ENCODE measurements around the gene SAPCD2. TPM values are rescaled to one million over a fixed set of nuclear protein-coding genes. Genes with fewer than 3 reads are reported as not detected.

The SAPCD2 gene
- total and polyA plus RNA-seq, 2 of the 8 experiments (the other 6 are each of a cell fraction or from before 2014, with no cell fraction given) = 12.7 to 32.1 TPM

DNA sequence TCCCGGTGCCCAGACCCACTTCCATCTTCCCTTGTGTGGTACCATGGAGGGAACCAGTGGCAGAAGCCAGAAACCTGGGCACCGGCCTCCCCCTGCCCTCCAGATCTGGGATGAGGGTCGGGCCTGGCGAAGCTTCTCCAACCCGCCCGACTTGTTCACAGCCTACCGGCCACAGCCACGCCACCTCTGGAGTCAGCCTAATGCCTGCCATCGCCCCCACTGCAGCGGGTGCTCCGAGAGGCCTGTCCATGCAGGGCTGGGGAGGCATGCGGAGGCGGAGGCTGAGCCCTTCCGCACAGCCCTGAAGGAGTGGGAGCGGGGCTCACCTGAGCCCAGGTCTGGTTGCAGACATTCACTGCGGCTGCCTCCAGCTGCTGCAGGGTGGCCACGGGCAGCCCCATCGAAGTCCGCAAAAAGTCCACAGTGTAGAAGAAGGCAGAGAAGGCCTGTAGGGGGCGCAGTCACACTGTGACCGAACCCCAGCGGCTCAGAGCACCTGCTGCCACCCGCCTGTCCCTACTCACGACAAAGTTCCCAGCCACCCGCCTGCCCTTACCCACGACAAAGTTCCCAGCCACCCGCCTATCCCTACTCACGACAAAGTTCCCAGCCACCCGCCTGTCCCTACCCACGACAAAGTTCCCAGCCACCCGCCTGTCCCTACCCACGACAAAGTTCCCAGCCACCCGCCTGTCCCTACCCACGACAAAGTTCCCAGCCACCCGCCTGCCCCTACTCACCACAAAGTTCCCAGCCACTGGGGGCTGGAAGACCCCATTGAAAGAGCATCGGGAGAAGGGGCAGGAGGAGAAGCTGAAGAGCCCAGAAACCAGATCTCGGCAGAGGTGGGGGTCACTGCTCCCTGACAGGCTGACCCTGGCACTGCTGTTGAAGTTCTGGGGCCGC is 20.6 kb downstream of the SAPCD2 start:
- Histone ChIP-seq H3K9ac (replicated peaks in 1 of 4; ENCODE audit: extremely low read depth in 1 of 4, low read depth in 3 of 4, low read length in 3 of 4) (no peak overlapping the region), H3K27me3 (replicated peaks in 1 of 4; ENCODE audit: control insufficient read depth in 3 of 4, extremely low read depth in 1 of 4, insufficient read depth in 3 of 4, low read length in 3 of 4) (peaks cover 25 to 76% (median 63%) of the 10 kb centered on the region in 4 experiments), H2AK5ac (ENCODE audit: low read depth, low read length) (no peak overlapping the region), H2BK12ac (ENCODE audit: low read depth, low read length) (no peak overlapping the region), H2BK120ac (replicated peaks; ENCODE audit: low read depth, low read length) (no peak overlapping the region), H3K23ac (ENCODE audit: insufficient read length) (no peak overlapping the region), H3K56ac (replicated peaks; ENCODE audit: insufficient read length, low read depth, low read length) (no peak overlapping the region), H3K4me1 (replicated peaks in 1 of 4; ENCODE audit: control insufficient read depth in 3 of 4, insufficient read depth in 4 of 4, low read length in 3 of 4) (peaks cover 3 to 24% (median 15%) of the 10 kb centered on the region in 4 experiments; a peak in 6 of 7 replicates), H4K5ac (ENCODE audit: insufficient read length, low read depth, low read length) (no peak overlapping the region), H4K20me1 (replicated peaks in 1 of 2; ENCODE audit: control insufficient read depth in 1 of 2, insufficient read depth in 2 of 2, low read length in 2 of 2) (peaks cover 5 to 21% of the 10 kb centered on the region in 2 experiments), H2BK15ac (ENCODE audit: low read length) (no peak overlapping the region), H4K91ac (replicated peaks; ENCODE audit: insufficient read length, low read length) (no peak overlapping the region), H2BK20ac (ENCODE audit: low read length) (no peak overlapping the region), H3K27ac (ENCODE audit: low read depth, low read length) (no peak overlapping the region), H3K4ac (replicated peaks; ENCODE audit: insufficient read length, low read depth, low read length) (no peak overlapping the region), H3K4me2 (ENCODE audit: insufficient read depth in 1 of 2, low read depth in 2 of 2, low read length in 2 of 2) (no peak overlapping the region), H3K36me3 (ENCODE audit: control insufficient read depth in 2 of 4, insufficient read depth in 4 of 4, low read length in 3 of 4) (no peaks in the 10 kb centered on the region), H3K18ac (ENCODE audit: extremely low read depth, low read length) (no peak overlapping the region; the same call in 1 of the 2 replicates), H2AFZ (ENCODE audit: low read length) (no peak overlapping the region), H3K23me2 (ENCODE audit: low read depth, low read length) (peaks cover 21% of the 10 kb centered on the region; the same call in 1 of the 2 replicates), H3K14ac (ENCODE audit: insufficient read length) (no peak overlapping the region), H3K4me3 (ENCODE audit: extremely low read depth in 1 of 4, insufficient read depth in 2 of 4, low read depth in 3 of 4, low read length in 4 of 4) (no peak overlapping the region), H3K9me3 (ENCODE audit: insufficient read depth in 2 of 2, low read depth in 1 of 2, low read length in 1 of 2) (no peaks in the 10 kb centered on the region), H4K8ac (ENCODE audit: extremely low read depth, insufficient read depth, low read length) (no peak overlapping the region), H3K79me2 (ENCODE audit: control insufficient read depth in 1 of 2, insufficient read depth in 2 of 2, low read length in 2 of 2) (no peaks in the 10 kb centered on the region), H3K79me1 (ENCODE audit: low read depth, low read length) (peaks cover 4% of the 10 kb centered on the region; the same call in 1 of the 2 replicates), H2BK5ac (ENCODE audit: low read depth, low read length) (no peak overlapping the region)
- DNase-seq (ENCODE audit: low read depth in 1 of 2, low spot score in 2 of 2) (peak in 1 of 2 experiments; percentile 90), FAIRE-seq (no peak)
- POLR2A ChIA-PET (ENCODE audit: partially characterized antibody) = interaction anchor here (1.3 to 1.8 kb wide), 2 partner anchors 16 to 21 kb away, joined by 4 read pairs; partner anchors contain the start of gene SAPCD2
- WGBS, 2 experiments (ENCODE audit: extremely low coverage in 1 of 2, insufficient coverage in 1 of 2, insufficient read length in 1 of 2, insufficient replicate concordance in 2 of 2, low coverage in 1 of 2, low lambda C conversion rate in 2 of 2, missing lambda C conversion rate in 1 of 2) = 47% methylated on average over 38 of the region's 38 CpGs; no CpG with 5 or more reads in 1 of the 2 experiments
- CTCF ChIA-PET (ENCODE audit: partially characterized antibody) = interaction anchor here (0.6 to 7.6 kb wide), 18 partner anchors 9 to 1520 kb away, joined by 3 to 291 read pairs (median 5); partner anchors contain the start of genes ABCA2, CLIC3, FUT7 and SAPCD2
- no peak for TF ChIP-seq GTF2F1 (IDR thresholded peaks at IDR 0.05; ENCODE audit: borderline replicate concordance, low read depth, low read length)
- TF ChIP-seq CHD2 (IDR thresholded peaks at IDR 0.05; ENCODE audit: low read length) = no peak
- TF ChIP-seq POLR2AphosphoS5 (IDR thresholded peaks at IDR 0.05; ENCODE audit: low read depth, low read length) = no peak
- TF ChIP-seq, protein P1, sequence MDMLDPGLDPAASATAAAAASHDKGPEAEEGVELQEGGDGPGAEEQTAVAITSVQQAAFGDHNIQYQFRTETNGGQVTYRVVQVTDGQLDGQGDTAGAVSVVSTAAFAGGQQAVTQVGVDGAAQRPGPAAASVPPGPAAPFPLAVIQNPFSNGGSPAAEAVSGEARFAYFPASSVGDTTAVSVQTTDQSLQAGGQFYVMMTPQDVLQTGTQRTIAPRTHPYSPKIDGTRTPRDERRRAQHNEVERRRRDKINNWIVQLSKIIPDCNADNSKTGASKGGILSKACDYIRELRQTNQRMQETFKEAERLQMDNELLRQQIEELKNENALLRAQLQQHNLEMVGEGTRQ (IDR thresholded peaks at IDR 0.05; ENCODE audit: low read length) = no peak
- no peak for TF ChIP-seq PHF8 (conservative IDR thresholded peaks at IDR 0.05; ENCODE audit: low read depth, low read length)
- TF ChIP-seq CBX5 (IDR thresholded peaks at IDR 0.05; ENCODE audit: low read depth, low read length) = no peak
- no peak for TF ChIP-seq SP4 (IDR thresholded peaks at IDR 0.05; ENCODE audit: low read length)
